ENCODE data around the gene C1orf210.

C1orf210 gene

GRCh38 chr1:43267291-43267805 is 18.0 kb downstream of the C1orf210 start:
- ATAC-seq (ENCODE audit: low read depth), result no peak
- peaks cover 2% of the 10 kb centered on the region for H3K9me3 ChIP-seq (ENCODE audit: severe bottlenecking)

GRCh38 chr1:43266881-43267280 is 18.5 kb downstream of the C1orf210 start:
- no peaks in the 10 kb centered on the region for H3K36me3 ChIP-seq (ENCODE audit: low read depth)
- H3K4me1 ChIP-seq (ENCODE audit: insufficient read depth, poor library complexity, severe bottlenecking), result no peaks in the 10 kb centered on the region
- TF ChIP-seq CTCF (IDR thresholded peaks at IDR 0.05; ENCODE audit: poor library complexity, severe bottlenecking), result no peak
- H3K4me3 ChIP-seq (ENCODE audit: severe bottlenecking), result no peak overlapping the region
- peaks cover 2% of the 10 kb centered on the region for H3K9me3 ChIP-seq (ENCODE audit: severe bottlenecking)
- no peak for DNase-seq (ENCODE audit: low spot score)
- no peak overlapping the region for H3K27ac ChIP-seq (ENCODE audit: poor library complexity, severe bottlenecking)
- no peak for ATAC-seq (ENCODE audit: low read depth)
- H3K27me3 ChIP-seq (ENCODE audit: insufficient read depth, poor library complexity, severe bottlenecking), result no peaks in the 10 kb centered on the region

More at GRCh38 chr1:43267291-43267805, 18.0 kb downstream of the C1orf210 start:
- no peaks in the 10 kb centered on the region for H3K4me1 ChIP-seq (ENCODE audit: insufficient read depth, poor library complexity, severe bottlenecking)
- no peak overlapping the region for H3K27ac ChIP-seq (ENCODE audit: poor library complexity, severe bottlenecking)
- no peaks in the 10 kb centered on the region for H3K27me3 ChIP-seq (ENCODE audit: insufficient read depth, poor library complexity, severe bottlenecking)
- TF ChIP-seq CTCF (IDR thresholded peaks at IDR 0.05; ENCODE audit: poor library complexity, severe bottlenecking), result no peak
- no peak for DNase-seq (ENCODE audit: low spot score)
- H3K36me3 ChIP-seq (ENCODE audit: low read depth), result no peaks in the 10 kb centered on the region
- no peak overlapping the region for H3K4me3 ChIP-seq (ENCODE audit: severe bottlenecking)

- Histone ChIP-seq H3K4me3 (ENCODE audit: severe bottlenecking) (no peak overlapping the region), H3K4me1 (ENCODE audit: insufficient read depth, poor library complexity, severe bottlenecking) (no peaks in the 10 kb centered on the region), H3K27me3 (ENCODE audit: insufficient read depth, poor library complexity, severe bottlenecking) (no peaks in the 10 kb centered on the region), H3K27ac (ENCODE audit: poor library complexity, severe bottlenecking) (no peak overlapping the region), H3K9me3 (ENCODE audit: severe bottlenecking) (peaks cover 2% of the 10 kb centered on the region), H3K36me3 (ENCODE audit: low read depth) (no peaks in the 10 kb centered on the region)
- ATAC-seq (ENCODE audit: low read depth), result no peak
- TF ChIP-seq CTCF (IDR thresholded peaks at IDR 0.05; ENCODE audit: poor library complexity, severe bottlenecking), result no peak
- DNase-seq (ENCODE audit: low spot score), result no peak
Observed at GRCh38 chr1:43265431-43265830, 19.9 kb downstream of the C1orf210 start.

- Histone ChIP-seq H3K9me3 (ENCODE audit: severe bottlenecking) (no peaks in the 10 kb centered on the region), H3K4me3 (ENCODE audit: severe bottlenecking) (no peak overlapping the region), H3K27ac (ENCODE audit: poor library complexity, severe bottlenecking) (no peak overlapping the region), H3K36me3 (ENCODE audit: low read depth) (no peaks in the 10 kb centered on the region), H3K4me1 (ENCODE audit: insufficient read depth, poor library complexity, severe bottlenecking) (no peaks in the 10 kb centered on the region), H3K27me3 (ENCODE audit: insufficient read depth, poor library complexity, severe bottlenecking) (no peaks in the 10 kb centered on the region)
- no peak for TF ChIP-seq CTCF (IDR thresholded peaks at IDR 0.05; ENCODE audit: poor library complexity, severe bottlenecking)
- ATAC-seq (ENCODE audit: low read depth) (no peak), DNase-seq (ENCODE audit: low spot score) (no peak)
Observed at GRCh38 chr1:43258370-43258769, 27.0 kb downstream of the C1orf210 start.

GRCh38 chr1:43256675-43257570 is 28.5 kb downstream of the C1orf210 start:
- no peaks in the 10 kb centered on the region for H3K9me3 ChIP-seq (ENCODE audit: severe bottlenecking)
- H3K4me1 ChIP-seq (ENCODE audit: insufficient read depth, poor library complexity, severe bottlenecking), result no peaks in the 10 kb centered on the region
- TF ChIP-seq CTCF (IDR thresholded peaks at IDR 0.05; ENCODE audit: poor library complexity, severe bottlenecking), result no peak
- H3K27ac ChIP-seq (ENCODE audit: poor library complexity, severe bottlenecking), result no peak overlapping the region
- H3K27me3 ChIP-seq (ENCODE audit: insufficient read depth, poor library complexity, severe bottlenecking), result no peaks in the 10 kb centered on the region
- H3K36me3 ChIP-seq (ENCODE audit: low read depth), result no peaks in the 10 kb centered on the region
- no peak overlapping the region for H3K4me3 ChIP-seq (ENCODE audit: severe bottlenecking)
- ATAC-seq (ENCODE audit: low read depth) (no peak), DNase-seq (ENCODE audit: low spot score) (no peak)
